GM23338 (cell line): ENCODE measurements around the gene ACOX2. TPM values are rescaled to one million over a fixed set of nuclear protein-coding genes. Genes with fewer than 3 reads are reported as not detected.

ENCODE experiments used
- ATAC-seq: fragments of 200-7000 bp; cut with Tn5 transposase; 3 replicates; pipeline ENCODE4 v1.9.1; 2020
- DNase-seq: peaks from one replicate; pipeline ENCODE4 v3.0.0-alpha.2; 2015; ENCODE audit warnings: low spot score
- H2AFZ ChIP-seq: fragments of 200-600 bp; sonication (generic); 2 replicates; pipeline ENCODE4 v1.8.0; 2016; ENCODE audit warnings: antibody characterized with exemption, mild to moderate bottlenecking, moderate library complexity
- H3F3A ChIP-seq: fragments of 200-600 bp; sonication (generic); replicated peaks from 2 replicates; pipeline ENCODE4 v1.8.0; 2017; ENCODE audit warnings: antibody characterized with exemption, mixed run types, low read depth
- H3K27ac ChIP-seq: fragments of 200-600 bp; sonication (generic); 2 replicates; pipeline ENCODE4 v1.6.1; 2016; ENCODE audit warnings: low read depth
- H3K27me3 ChIP-seq: fragments of 200-600 bp; sonication (generic); 2 replicates; pipeline ENCODE4 v1.8.0; 2016; ENCODE audit warnings: mild to moderate bottlenecking, mixed run types, moderate library complexity; ENCODE audit not compliant: insufficient read depth
- H3K36me3 ChIP-seq: fragments of 200-600 bp; sonication (generic); 2 replicates; pipeline ENCODE4 v1.8.0; 2016; ENCODE audit warnings: mild to moderate bottlenecking; ENCODE audit not compliant: insufficient read depth
- H3K4me1 ChIP-seq: fragments of 200-600 bp; sonication (generic); 2 replicates; pipeline ENCODE4 v1.8.0; 2016; ENCODE audit warnings: mild to moderate bottlenecking, moderate library complexity; ENCODE audit not compliant: insufficient read depth
- H3K4me2 ChIP-seq: fragments of 200-600 bp; sonication (generic); 2 replicates; pipeline ENCODE4 v1.7.1; 2017; ENCODE audit warnings: mixed run types
- H3K4me3 ChIP-seq: fragments of 200-600 bp; sonication (generic); 2 replicates; pipeline ENCODE4 v1.6.1; 2016; ENCODE audit warnings: mixed run types
- H3K79me2 ChIP-seq: fragments of 200-600 bp; sonication (generic); replicated peaks from 2 replicates; pipeline ENCODE4 v1.8.0; 2017; ENCODE audit warnings: mild to moderate bottlenecking; ENCODE audit not compliant: insufficient read depth
- H3K9me2 ChIP-seq: fragments of 200-600 bp; sonication (generic); 2 replicates; pipeline ENCODE4 v1.8.0; 2017; ENCODE audit not compliant: insufficient read depth
- H4K20me1 ChIP-seq: fragments of 200-600 bp; sonication (generic); replicated peaks from 2 replicates; pipeline ENCODE4 v1.8.0; 2017; ENCODE audit warnings: mild to moderate bottlenecking; ENCODE audit not compliant: insufficient read depth
- H3K27ac Mint-ChIP-seq: 2 replicates; pipeline ENCODE4 v1.8.0; 2020; ENCODE audit warnings: inconsistent platforms, mild to moderate bottlenecking, moderate library complexity, mixed read lengths
- H3K27me3 Mint-ChIP-seq: 3 replicates; pipeline ENCODE4 v1.8.0; 2022; ENCODE audit warnings: low read depth, mild to moderate bottlenecking, moderate library complexity, mixed read lengths, inconsistent platforms; ENCODE audit not compliant: insufficient read depth, poor library complexity
- H3K36me3 Mint-ChIP-seq: 3 replicates; pipeline ENCODE4 v1.8.0; 2021; ENCODE audit warnings: low read depth, mild to moderate bottlenecking, inconsistent platforms, moderate library complexity, mixed read lengths
- H3K4me1 Mint-ChIP-seq: 3 replicates; pipeline ENCODE4 v1.8.0; 2020; ENCODE audit warnings: mild to moderate bottlenecking, inconsistent platforms, mixed read lengths
- H3K4me3 Mint-ChIP-seq: 3 replicates; pipeline ENCODE4 v1.8.0; 2021; ENCODE audit warnings: moderate library complexity, mild to moderate bottlenecking, inconsistent platforms, mixed read lengths
- H3K9me3 Mint-ChIP-seq: 3 replicates; pipeline ENCODE4 v1.8.0; 2020; ENCODE audit warnings: moderate library complexity, mild to moderate bottlenecking, inconsistent platforms, mixed read lengths
- CTCF ChIP-seq, 2 experiments: fragments of 200-600 bp in 1 of 2; sonication (generic) in 1 of 2; conservative IDR thresholded peaks; 2 replicates each; pipeline versions ENCODE4 v1.5.1 to v1.6.1; 2016 to 2017; ENCODE audit warnings: antibody characterized with exemption in 2 of 2, low read depth in 2 of 2, mild to moderate bottlenecking in 2 of 2, moderate library complexity in 1 of 2
- EZH2 ChIP-seq: fragments of 200-600 bp; sonication (generic); IDR thresholded peaks from one replicate; pipeline ENCODE4 v1.8.0; 2017; ENCODE audit warnings: antibody characterized with exemption, mild to moderate bottlenecking, low read depth; ENCODE audit not compliant: unreplicated experiment
- EZH2phosphoT487 ChIP-seq: fragments of 200-600 bp; sonication (generic); IDR thresholded peaks from one replicate; pipeline ENCODE4 v1.8.1; 2018; ENCODE audit warnings: antibody characterized with exemption; ENCODE audit not compliant: unreplicated experiment
- POLR2AphosphoS5 ChIP-seq: IDR thresholded peaks from 2 replicates; pipeline ENCODE4 v1.6.1; 2016; ENCODE audit warnings: antibody characterized with exemption, low read depth
- STAT1 ChIP-seq: IDR thresholded peaks from one replicate; pipeline ENCODE4 v1.6.1; 2016; ENCODE audit warnings: antibody characterized with exemption; ENCODE audit not compliant: unreplicated experiment
- ZNF331 ChIP-seq: fragments of 250-450 bp; sonication (Bioruptor Pico); IDR thresholded peaks from 2 replicates; pipeline ENCODE4 v1.5.0; 2020; ENCODE audit warnings: low read depth, mild to moderate bottlenecking, moderate library complexity
- ZNF462 ChIP-seq: fragments of 250-450 bp; sonication (Bioruptor Pico); IDR thresholded peaks from 2 replicates; pipeline ENCODE4 v1.5.0; 2020; ENCODE audit warnings: mild to moderate bottlenecking, moderate library complexity
- polyA plus RNA-seq: library from polyadenylated mRNA; unstranded; fragments of >200 nt; fragmentation: Nextera tagmentation; extraction: Ambion mirVana; gene quantifications from 2 replicates; pipeline ENCODE4 v1.2.1, GENCODE V29; 2016
- total RNA-seq: library from RNA; depleted of rRNA; stranded (reverse); fragments of >200 nt; shearing (Covaris generic); gene quantifications from 2 replicates; pipeline ENCODE4 v1.2.3, GENCODE V29; 2014

ACOX2 gene
- total and polyA plus RNA-seq, 2 experiments from 2014 or later = 1.1 to 1.9 TPM

- H2AFZ ChIP-seq = no peak overlapping the region
Observed at GRCh38 chr3:58568572-58569286, 31.7 kb upstream of the ACOX2 start.

GRCh38 chr3:58567251-58567515, 30.2 kb upstream of the ACOX2 start:
- H4K20me1 ChIP-seq = no peaks in the 10 kb centered on the region
- no peaks in the 10 kb centered on the region for H3K36me3 ChIP-seq
- H3K4me3 Mint-ChIP-seq = no peak overlapping the region
- H3K4me3 ChIP-seq = no peak overlapping the region
- H3K27ac ChIP-seq = no peak overlapping the region
- peaks cover 30% of the 10 kb centered on the region for H3K4me1 Mint-ChIP-seq
- H3K36me3 Mint-ChIP-seq = peaks cover 3% of the 10 kb centered on the region; the same call in 2 of the 3 replicates
- H3K27me3 Mint-ChIP-seq = peaks cover 7% of the 10 kb centered on the region
- H3F3A ChIP-seq = 0 out of 2 replicates have a peak, but pooled peaks cover 5% of the 10 kb centered on the region
- ATAC-seq = no peak
- peaks cover 23% of the 10 kb centered on the region for H3K4me1 ChIP-seq
- no peaks in the 10 kb centered on the region for H3K27me3 ChIP-seq
- H2AFZ ChIP-seq = no peak overlapping the region
- H3K9me3 Mint-ChIP-seq = peaks cover 5% of the 10 kb centered on the region; the same call in 2 of the 3 replicates
- no peak for DNase-seq
- H3K27ac Mint-ChIP-seq = no peak overlapping the region
- TF ChIP-seq POLR2AphosphoS5 (no peak), ZNF462 (CRISPR knock-in tag) (no peak), ZNF331 (CRISPR knock-in tag) (no peak)
- no peak overlapping the region for H3K4me2 ChIP-seq
- H3K79me2 ChIP-seq = no peaks in the 10 kb centered on the region
- H3K9me2 ChIP-seq = no peaks in the 10 kb centered on the region

More at GRCh38 chr3:58568572-58569286, 31.7 kb upstream of the ACOX2 start:
- Histone ChIP-seq H4K20me1 (no peaks in the 10 kb centered on the region), H3K79me2 (no peaks in the 10 kb centered on the region), H3K4me3 (no peak overlapping the region), H3K4me2 (no peak overlapping the region), H3K27ac (no peak overlapping the region), H3F3A (0 out of 2 replicates have a peak, but pooled peaks cover 5% of the 10 kb centered on the region), H3K9me2 (no peaks in the 10 kb centered on the region), H3K4me1 (peaks cover 23% of the 10 kb centered on the region), H3K36me3 (no peaks in the 10 kb centered on the region), H3K27me3 (no peaks in the 10 kb centered on the region)
- TF ChIP-seq EZH2phosphoT487 (no peak), EZH2 (no peak), STAT1 (no peak), CTCF (conservative IDR thresholded peaks at IDR 0.05; ENCODE audit: low read depth in 2 of 2) (peak; percentile 92 to 97)
- peaks cover 3% of the 10 kb centered on the region; the same call in 1 of the 3 replicates for H3K36me3 Mint-ChIP-seq
- peaks cover 6% of the 10 kb centered on the region for H3K27me3 Mint-ChIP-seq
- DNase-seq = peak; percentile 81
- peak; percentile 30 for ATAC-seq
- no peak overlapping the region for H3K27ac Mint-ChIP-seq
- peaks cover 33% of the 10 kb centered on the region for H3K4me1 Mint-ChIP-seq
- H3K4me3 Mint-ChIP-seq = no peak overlapping the region
- no peaks in the 10 kb centered on the region; the same call in 1 of the 3 replicates for H3K9me3 Mint-ChIP-seq
